GM23338 (cell line): ENCODE results near the gene RFX7. TPM values are rescaled to one million over a fixed set of nuclear protein-coding genes. Genes with fewer than 3 reads are reported as not detected.

Experiments used
- ATAC-seq: fragments of 200-7000 bp; cut with Tn5 transposase; 3 replicates; pipeline ENCODE4 v1.9.1; 2020
- DNase-seq: peaks from one replicate; pipeline ENCODE4 v3.0.0-alpha.2; 2015; ENCODE audit warnings: low spot score
- H2AFZ ChIP-seq: fragments of 200-600 bp; sonication (generic); 2 replicates; pipeline ENCODE4 v1.8.0; 2016; ENCODE audit warnings: antibody characterized with exemption, mild to moderate bottlenecking, moderate library complexity
- H3F3A ChIP-seq: fragments of 200-600 bp; sonication (generic); replicated peaks from 2 replicates; pipeline ENCODE4 v1.8.0; 2017; ENCODE audit warnings: antibody characterized with exemption, mixed run types, low read depth
- H3K27ac ChIP-seq: fragments of 200-600 bp; sonication (generic); 2 replicates; pipeline ENCODE4 v1.6.1; 2016; ENCODE audit warnings: low read depth
- H3K27me3 ChIP-seq: fragments of 200-600 bp; sonication (generic); 2 replicates; pipeline ENCODE4 v1.8.0; 2016; ENCODE audit warnings: mild to moderate bottlenecking, mixed run types, moderate library complexity; ENCODE audit not compliant: insufficient read depth
- H3K36me3 ChIP-seq: fragments of 200-600 bp; sonication (generic); 2 replicates; pipeline ENCODE4 v1.8.0; 2016; ENCODE audit warnings: mild to moderate bottlenecking; ENCODE audit not compliant: insufficient read depth
- H3K4me1 ChIP-seq: fragments of 200-600 bp; sonication (generic); 2 replicates; pipeline ENCODE4 v1.8.0; 2016; ENCODE audit warnings: mild to moderate bottlenecking, moderate library complexity; ENCODE audit not compliant: insufficient read depth
- H3K4me2 ChIP-seq: fragments of 200-600 bp; sonication (generic); 2 replicates; pipeline ENCODE4 v1.7.1; 2017; ENCODE audit warnings: mixed run types
- H3K4me3 ChIP-seq: fragments of 200-600 bp; sonication (generic); 2 replicates; pipeline ENCODE4 v1.6.1; 2016; ENCODE audit warnings: mixed run types
- H3K79me2 ChIP-seq: fragments of 200-600 bp; sonication (generic); replicated peaks from 2 replicates; pipeline ENCODE4 v1.8.0; 2017; ENCODE audit warnings: mild to moderate bottlenecking; ENCODE audit not compliant: insufficient read depth
- H3K9me2 ChIP-seq: fragments of 200-600 bp; sonication (generic); 2 replicates; pipeline ENCODE4 v1.8.0; 2017; ENCODE audit not compliant: insufficient read depth
- H4K20me1 ChIP-seq: fragments of 200-600 bp; sonication (generic); replicated peaks from 2 replicates; pipeline ENCODE4 v1.8.0; 2017; ENCODE audit warnings: mild to moderate bottlenecking; ENCODE audit not compliant: insufficient read depth
- H3K27ac Mint-ChIP-seq: 2 replicates; pipeline ENCODE4 v1.8.0; 2020; ENCODE audit warnings: inconsistent platforms, mild to moderate bottlenecking, moderate library complexity, mixed read lengths
- H3K27me3 Mint-ChIP-seq: 3 replicates; pipeline ENCODE4 v1.8.0; 2022; ENCODE audit warnings: low read depth, mild to moderate bottlenecking, moderate library complexity, mixed read lengths, inconsistent platforms; ENCODE audit not compliant: insufficient read depth, poor library complexity
- H3K36me3 Mint-ChIP-seq: 3 replicates; pipeline ENCODE4 v1.8.0; 2021; ENCODE audit warnings: low read depth, mild to moderate bottlenecking, inconsistent platforms, moderate library complexity, mixed read lengths
- H3K4me1 Mint-ChIP-seq: 3 replicates; pipeline ENCODE4 v1.8.0; 2020; ENCODE audit warnings: mild to moderate bottlenecking, inconsistent platforms, mixed read lengths
- H3K4me3 Mint-ChIP-seq: 3 replicates; pipeline ENCODE4 v1.8.0; 2021; ENCODE audit warnings: moderate library complexity, mild to moderate bottlenecking, inconsistent platforms, mixed read lengths
- H3K9me3 Mint-ChIP-seq: 3 replicates; pipeline ENCODE4 v1.8.0; 2020; ENCODE audit warnings: moderate library complexity, mild to moderate bottlenecking, inconsistent platforms, mixed read lengths
- CREB1 ChIP-seq: fragments of 250-450 bp; sonication (Bioruptor Pico); IDR thresholded peaks from 2 replicates; pipeline ENCODE4 v1.5.0; 2020; ENCODE audit warnings: low read depth, mild to moderate bottlenecking, moderate library complexity
- EZH2 ChIP-seq: fragments of 200-600 bp; sonication (generic); IDR thresholded peaks from one replicate; pipeline ENCODE4 v1.8.0; 2017; ENCODE audit warnings: antibody characterized with exemption, mild to moderate bottlenecking, low read depth; ENCODE audit not compliant: unreplicated experiment
- EZH2phosphoT487 ChIP-seq: fragments of 200-600 bp; sonication (generic); IDR thresholded peaks from one replicate; pipeline ENCODE4 v1.8.1; 2018; ENCODE audit warnings: antibody characterized with exemption; ENCODE audit not compliant: unreplicated experiment
- JUNB ChIP-seq: IDR thresholded peaks from one replicate; pipeline ENCODE4 v1.6.1; 2016; ENCODE audit warnings: antibody characterized with exemption; ENCODE audit not compliant: unreplicated experiment
- NANOG ChIP-seq: IDR thresholded peaks from 2 replicates; pipeline ENCODE4 v1.6.1; 2016; ENCODE audit warnings: antibody characterized with exemption, borderline replicate concordance
- POLR2AphosphoS5 ChIP-seq: IDR thresholded peaks from 2 replicates; pipeline ENCODE4 v1.6.1; 2016; ENCODE audit warnings: antibody characterized with exemption, low read depth
- REST ChIP-seq: IDR thresholded peaks from one replicate; pipeline ENCODE4 v1.6.1; 2018; ENCODE audit warnings: antibody characterized with exemption; ENCODE audit not compliant: unreplicated experiment
- STAT1 ChIP-seq: IDR thresholded peaks from one replicate; pipeline ENCODE4 v1.6.1; 2016; ENCODE audit warnings: antibody characterized with exemption; ENCODE audit not compliant: unreplicated experiment
- ZNF114 ChIP-seq: fragments of 250-450 bp; sonication (Bioruptor Pico); IDR thresholded peaks from 2 replicates; pipeline ENCODE4 v1.5.0; 2020; ENCODE audit warnings: mild to moderate bottlenecking, moderate library complexity
- ZNF331 ChIP-seq: fragments of 250-450 bp; sonication (Bioruptor Pico); IDR thresholded peaks from 2 replicates; pipeline ENCODE4 v1.5.0; 2020; ENCODE audit warnings: low read depth, mild to moderate bottlenecking, moderate library complexity
- ZNF462 ChIP-seq: fragments of 250-450 bp; sonication (Bioruptor Pico); IDR thresholded peaks from 2 replicates; pipeline ENCODE4 v1.5.0; 2020; ENCODE audit warnings: mild to moderate bottlenecking, moderate library complexity
- polyA plus RNA-seq: library from polyadenylated mRNA; unstranded; fragments of >200 nt; fragmentation: Nextera tagmentation; extraction: Ambion mirVana; gene quantifications from 2 replicates; pipeline ENCODE4 v1.2.1, GENCODE V29; 2016
- total RNA-seq: library from RNA; depleted of rRNA; stranded (reverse); fragments of >200 nt; shearing (Covaris generic); gene quantifications from 2 replicates; pipeline ENCODE4 v1.2.3, GENCODE V29; 2014
- TF ChIP-seq, protein P1 (sequence below), 2 experiments: fragments of 200-600 bp in 1 of 2; sonication (generic) in 1 of 2; conservative IDR thresholded peaks; 2 replicates each; pipeline versions ENCODE4 v1.5.1 to v1.6.1; 2016 to 2017; ENCODE audit warnings: antibody characterized with exemption in 2 of 2, low read depth in 2 of 2, mild to moderate bottlenecking in 2 of 2, moderate library complexity in 1 of 2
- TF ChIP-seq, protein P2 (sequence below): IDR thresholded peaks from 2 replicates; pipeline ENCODE4 v1.6.1; 2016; ENCODE audit warnings: antibody characterized with exemption

The RFX7 gene
- total and polyA plus RNA-seq, 2 experiments from 2014 or later, result 17.6 to 33.6 TPM

- TF ChIP-seq POLR2AphosphoS5 (no peak), JUNB (no peak), ZNF462 (CRISPR knock-in tag) (no peak), ZNF114 (CRISPR knock-in tag) (no peak), CREB1 (CRISPR knock-in tag) (no peak), ZNF331 (CRISPR knock-in tag) (no peak), EZH2phosphoT487 (no peak), EZH2 (no peak), NANOG (no peak), REST (no peak), STAT1 (no peak)
- TF ChIP-seq, protein P1, sequence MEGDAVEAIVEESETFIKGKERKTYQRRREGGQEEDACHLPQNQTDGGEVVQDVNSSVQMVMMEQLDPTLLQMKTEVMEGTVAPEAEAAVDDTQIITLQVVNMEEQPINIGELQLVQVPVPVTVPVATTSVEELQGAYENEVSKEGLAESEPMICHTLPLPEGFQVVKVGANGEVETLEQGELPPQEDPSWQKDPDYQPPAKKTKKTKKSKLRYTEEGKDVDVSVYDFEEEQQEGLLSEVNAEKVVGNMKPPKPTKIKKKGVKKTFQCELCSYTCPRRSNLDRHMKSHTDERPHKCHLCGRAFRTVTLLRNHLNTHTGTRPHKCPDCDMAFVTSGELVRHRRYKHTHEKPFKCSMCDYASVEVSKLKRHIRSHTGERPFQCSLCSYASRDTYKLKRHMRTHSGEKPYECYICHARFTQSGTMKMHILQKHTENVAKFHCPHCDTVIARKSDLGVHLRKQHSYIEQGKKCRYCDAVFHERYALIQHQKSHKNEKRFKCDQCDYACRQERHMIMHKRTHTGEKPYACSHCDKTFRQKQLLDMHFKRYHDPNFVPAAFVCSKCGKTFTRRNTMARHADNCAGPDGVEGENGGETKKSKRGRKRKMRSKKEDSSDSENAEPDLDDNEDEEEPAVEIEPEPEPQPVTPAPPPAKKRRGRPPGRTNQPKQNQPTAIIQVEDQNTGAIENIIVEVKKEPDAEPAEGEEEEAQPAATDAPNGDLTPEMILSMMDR (conservative IDR thresholded peaks at IDR 0.05; ENCODE audit: low read depth in 2 of 2), result no peak
- TF ChIP-seq, protein P2, sequence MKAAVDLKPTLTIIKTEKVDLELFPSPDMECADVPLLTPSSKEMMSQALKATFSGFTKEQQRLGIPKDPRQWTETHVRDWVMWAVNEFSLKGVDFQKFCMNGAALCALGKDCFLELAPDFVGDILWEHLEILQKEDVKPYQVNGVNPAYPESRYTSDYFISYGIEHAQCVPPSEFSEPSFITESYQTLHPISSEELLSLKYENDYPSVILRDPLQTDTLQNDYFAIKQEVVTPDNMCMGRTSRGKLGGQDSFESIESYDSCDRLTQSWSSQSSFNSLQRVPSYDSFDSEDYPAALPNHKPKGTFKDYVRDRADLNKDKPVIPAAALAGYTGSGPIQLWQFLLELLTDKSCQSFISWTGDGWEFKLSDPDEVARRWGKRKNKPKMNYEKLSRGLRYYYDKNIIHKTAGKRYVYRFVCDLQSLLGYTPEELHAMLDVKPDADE, result no peak
- Histone ChIP-seq H2AFZ (no peak overlapping the region), H3K4me1 (no peaks in the 10 kb centered on the region), H3K79me2 (no peaks in the 10 kb centered on the region), H3K9me2 (no peaks in the 10 kb centered on the region), H4K20me1 (no peaks in the 10 kb centered on the region), H3K4me3 (no peak overlapping the region), H3F3A (no peaks in the 10 kb centered on the region), H3K27ac (no peak overlapping the region), H3K27me3 (no peaks in the 10 kb centered on the region), H3K4me2 (no peak overlapping the region), H3K36me3 (no peaks in the 10 kb centered on the region)
- Mint-ChIP-seq H3K27ac (no peak overlapping the region), H3K4me1 (no peaks in the 10 kb centered on the region), H3K4me3 (no peak overlapping the region), H3K27me3 (peaks cover 2% of the 10 kb centered on the region), H3K36me3 (no peaks in the 10 kb centered on the region), H3K9me3 (no peaks in the 10 kb centered on the region)
- no peak for DNase-seq
- no peak for ATAC-seq
Measured at GRCh38 chr15:56056626-56057025, 187.1 kb downstream of the RFX7 start.
